Smooth muscle cell (in vitro differentiated cells): Measurements from ENCODE around the gene GBP6. TPM values are rescaled to one million over a fixed set of nuclear protein-coding genes. Genes with fewer than 3 reads are reported as not detected.
"Not testable (repeated sequence)": the region's sequence is repeated elsewhere in the genome, so short reads cannot be mapped to it uniquely, and the experiment has no call there.

ENCODE experiments used
- DNase-seq: peaks from one replicate; lab custom pipeline; 2025; ENCODE audit not compliant: unreplicated experiment; lab: John Stamatoyannopoulos, UW
- H2AFZ ChIP-seq: fragments of 200-600 bp; sonication (generic); 2 replicates; pipeline ENCODE4 v1.6.0; 2016; ENCODE audit warnings: antibody characterized with exemption, low read depth, mild to moderate bottlenecking
- H3F3A ChIP-seq: fragments of 200-600 bp; sonication (generic); 2 replicates; pipeline ENCODE4 v1.6.0; 2017; ENCODE audit warnings: antibody characterized with exemption, low read depth
- H3K27ac ChIP-seq: fragments of 200-600 bp; sonication (generic); 2 replicates; pipeline ENCODE4 v1.5.1; 2016; ENCODE audit warnings: low read depth, mild to moderate bottlenecking
- H3K27me3 ChIP-seq: fragments of 200-600 bp; sonication (generic); 2 replicates; pipeline ENCODE4 v1.6.1; 2016; ENCODE audit warnings: low read depth, mild to moderate bottlenecking
- H3K36me3 ChIP-seq: fragments of 200-600 bp; sonication (generic); 2 replicates; pipeline ENCODE4 v1.5.1; 2016; ENCODE audit warnings: low read depth
- H3K4me1 ChIP-seq: fragments of 200-600 bp; sonication (generic); 2 replicates; pipeline ENCODE4 v1.5.1; 2016; ENCODE audit warnings: low read depth
- H3K4me2 ChIP-seq: fragments of 200-600 bp; sonication (generic); 2 replicates; pipeline ENCODE4 v1.6.0; 2016; ENCODE audit warnings: mild to moderate bottlenecking
- H3K4me3 ChIP-seq: fragments of 200-600 bp; sonication (generic); 2 replicates; pipeline ENCODE4 v1.5.1; 2016; ENCODE audit warnings: mild to moderate bottlenecking
- H3K79me2 ChIP-seq: fragments of 200-600 bp; sonication (generic); 2 replicates; pipeline ENCODE4 v1.6.0; 2016; ENCODE audit warnings: low read depth, mild to moderate bottlenecking
- H3K9ac ChIP-seq: fragments of 200-600 bp; sonication (generic); 2 replicates; pipeline ENCODE4 v1.6.0; 2016; ENCODE audit warnings: low read depth
- H3K9me3 ChIP-seq: fragments of 200-600 bp; sonication (generic); replicated peaks from 2 replicates; pipeline ENCODE4 v1.5.1; 2016; ENCODE audit warnings: low read depth
- H4K20me1 ChIP-seq: fragments of 200-600 bp; sonication (generic); 2 replicates; pipeline ENCODE4 v1.6.0; 2016; ENCODE audit warnings: low read depth
- CTCF ChIP-seq: fragments of 200-600 bp; sonication (generic); IDR thresholded peaks from 2 replicates; pipeline ENCODE4 v1.5.1; 2017; ENCODE audit warnings: borderline replicate concordance, mild to moderate bottlenecking, antibody characterized with exemption; ENCODE audit not compliant: insufficient read depth, poor library complexity, severe bottlenecking
- WGBS: methylation state at CpG from one replicate; pipeline ENCODE4 v1.1.7; 2016; ENCODE audit warnings: low lambda C conversion rate; 5-methylcytosine and 5-hydroxymethylcytosine counted together
- polyA plus RNA-seq: library from polyadenylated mRNA; unstranded; fragments of >200 nt; fragmentation: Nextera tagmentation; extraction: Ambion mirVana; gene quantifications from 2 replicates; pipeline ENCODE4 v1.2.1, GENCODE V29; 2016
- total RNA-seq: library from RNA; depleted of rRNA; stranded (reverse); fragments of >200 nt; gene quantifications from 2 replicates; pipeline ENCODE4 v1.2.3, GENCODE V29; 2014

GBP6 gene
- total and polyA plus RNA-seq, 2 experiments from 2014 or later, result not detected

- Histone ChIP-seq H2AFZ (no peak overlapping the region), H3K9me3 (no peaks in the 10 kb centered on the region), H3K79me2 (no peaks in the 10 kb centered on the region), H3K27ac (no peak overlapping the region), H3K9ac (no peak overlapping the region), H4K20me1 (no peaks in the 10 kb centered on the region), H3K4me1 (no peaks in the 10 kb centered on the region), H3F3A (no peaks in the 10 kb centered on the region), H3K36me3 (no peaks in the 10 kb centered on the region), H3K4me2 (no peak overlapping the region), H3K27me3 (no peaks in the 10 kb centered on the region), H3K4me3 (no peak overlapping the region)
- WGBS, result 69% methylated on average over 11 of the region's 11 CpGs
- no peak for DNase-seq
- TF ChIP-seq CTCF, result no peak
Measured at GRCh38 chr1:89405275-89405929, 41.5 kb downstream of the GBP6 start.

DNA sequence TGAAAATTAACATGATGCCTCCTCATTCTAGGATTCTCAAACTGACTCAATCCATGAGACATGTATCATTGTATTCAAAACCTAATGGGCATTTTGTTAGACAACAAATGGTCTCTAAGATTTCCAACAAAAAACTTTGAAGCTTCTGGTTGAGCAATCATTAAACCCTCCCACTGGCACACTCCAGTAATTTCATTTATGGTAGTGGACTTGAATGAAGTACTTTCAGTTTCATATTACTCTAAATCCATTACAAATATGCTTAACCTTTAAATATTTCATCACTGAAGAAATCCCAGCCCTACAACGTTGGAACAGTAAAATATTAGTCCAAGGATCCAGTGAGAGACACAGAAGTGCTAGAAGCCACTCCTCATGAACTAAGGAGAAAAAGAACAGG is 43.5 kb downstream of the GBP6 start:
- H4K20me1 ChIP-seq, result no peaks in the 10 kb centered on the region
- H3K9ac ChIP-seq, result no peak overlapping the region
- no peak overlapping the region for H3K27ac ChIP-seq
- H3K36me3 ChIP-seq, result no peaks in the 10 kb centered on the region
- H3K79me2 ChIP-seq, result no peaks in the 10 kb centered on the region
- TF ChIP-seq CTCF, result no peak
- no peak for DNase-seq
- H2AFZ ChIP-seq, result peak overlapping the region; percentile 52
- no peaks in the 10 kb centered on the region for H3K27me3 ChIP-seq
- no peaks in the 10 kb centered on the region for H3K9me3 ChIP-seq
- no peaks in the 10 kb centered on the region for H3F3A ChIP-seq
- 41% methylated on average over 1 of the region's 1 CpG for WGBS
- H3K4me2 ChIP-seq, result peak overlapping the region; percentile 21
- H3K4me1 ChIP-seq, result no peaks in the 10 kb centered on the region
- peak overlapping the region; percentile 9 for H3K4me3 ChIP-seq

GRCh38 chr1:89407768-89408167 is 43.9 kb downstream of the GBP6 start:
- H3K4me3 ChIP-seq, result peak overlapping the region; percentile 9

GRCh38 chr1:89425056-89425455 is 61.2 kb downstream of the GBP6 start:
- Histone ChIP-seq H3K4me3 (no peak overlapping the region), H3F3A (no peaks in the 10 kb centered on the region), H3K27me3 (no peaks in the 10 kb centered on the region), H3K9me3 (no peaks in the 10 kb centered on the region), H3K36me3 (no peaks in the 10 kb centered on the region), H3K27ac (no peak overlapping the region), H2AFZ (no peak overlapping the region), H4K20me1 (no peaks in the 10 kb centered on the region), H3K9ac (no peak overlapping the region), H3K4me1 (no peaks in the 10 kb centered on the region), H3K4me2 (no peak overlapping the region), H3K79me2 (no peaks in the 10 kb centered on the region)
- TF ChIP-seq CTCF, result no peak
- WGBS, result 94% methylated on average over 3 of the region's 3 CpGs
- no peak for DNase-seq

More at GRCh38 chr1:89407768-89408167, 43.9 kb downstream of the GBP6 start:
- not testable (repeated sequence) for DNase-seq, H3F3A ChIP-seq, H3K79me2 ChIP-seq, H3K36me3 ChIP-seq, H3K27me3 ChIP-seq, H3K4me1 ChIP-seq, H3K9me3 ChIP-seq, H4K20me1 ChIP-seq, H3K27ac ChIP-seq, H3K9ac ChIP-seq
- peak overlapping the region; percentile 52 for H2AFZ ChIP-seq
- peak overlapping the region; percentile 21 for H3K4me2 ChIP-seq
- 91% methylated on average over 2 of the region's 2 CpGs for whole genome bisulfite sequencing
